Jurkat, Clone E6-1 (cell line): Measurements from ENCODE around the gene ERGIC1.
"Not testable (repeated sequence)": the region's sequence is repeated elsewhere in the genome, so short reads cannot be mapped to it uniquely, and the experiment has no call there.

Experiments used
- DNase-seq: peaks from one replicate; pipeline ENCODE4 v3.0.0-alpha.2; 2011; ENCODE audit warnings: low read depth, low spot score
- H3K4me3 ChIP-seq: 2 replicates; pipeline ENCODE4 v1.5.1; 2011; ENCODE audit warnings: mild to moderate bottlenecking, low read length, control low read depth, moderate library complexity

ERGIC1 gene

GRCh38 chr5:172841256-172841655 is 7.2 kb downstream of the ERGIC1 start:
- H3K4me3 ChIP-seq: no peak overlapping the region
- DNase-seq: no peak

- no peak for DNase-seq
- H3K4me3 ChIP-seq: no peak overlapping the region
Observed at GRCh38 chr5:172843825-172844576, 9.9 kb downstream of the ERGIC1 start.

- no peak for DNase-seq
- no peak overlapping the region for H3K4me3 ChIP-seq
Observed at GRCh38 chr5:172844577-172844838, 10.5 kb downstream of the ERGIC1 start.

- no peak for DNase-seq
- H3K4me3 ChIP-seq: no peak overlapping the region
Observed at GRCh38 chr5:172845154-172845553, 11.1 kb downstream of the ERGIC1 start.

- no peak overlapping the region for H3K4me3 ChIP-seq
- DNase-seq: no peak
Observed at GRCh38 chr5:172845576-172845975, 11.5 kb downstream of the ERGIC1 start.

GRCh38 chr5:172846249-172846648 is 12.2 kb downstream of the ERGIC1 start:
- no peak for DNase-seq
- H3K4me3 ChIP-seq: no peak overlapping the region

GRCh38 chr5:172846677-172847076 is 12.6 kb downstream of the ERGIC1 start:
- no peak for DNase-seq

GRCh38 chr5:172847584-172847983 is 13.5 kb downstream of the ERGIC1 start:
- DNase-seq, H3K4me3 ChIP-seq: not testable (repeated sequence)

More at GRCh38 chr5:172846677-172847076, 12.6 kb downstream of the ERGIC1 start:
- no peak overlapping the region for H3K4me3 ChIP-seq

GRCh38 chr5:172848419-172848818 is 14.4 kb downstream of the ERGIC1 start:
- DNase-seq: no peak
- no peak overlapping the region for H3K4me3 ChIP-seq

- H3K4me3 ChIP-seq: no peak overlapping the region
- no peak for DNase-seq
Observed at GRCh38 chr5:172849606-172850453, 15.8 kb downstream of the ERGIC1 start.

GRCh38 chr5:172850454-172850797 is 16.4 kb downstream of the ERGIC1 start:
- H3K4me3 ChIP-seq: no peak overlapping the region
- no peak for DNase-seq

GRCh38 chr5:172851254-172851653 is 17.2 kb downstream of the ERGIC1 start:
- DNase-seq, H3K4me3 ChIP-seq: not testable (repeated sequence)

GRCh38 chr5:172852490-172853354 is 18.7 kb downstream of the ERGIC1 start:
- no peak for DNase-seq

GRCh38 chr5:172853355-172853975 is 19.4 kb downstream of the ERGIC1 start:
- H3K4me3 ChIP-seq: no peak overlapping the region

More at GRCh38 chr5:172852490-172853354, 18.7 kb downstream of the ERGIC1 start:
- H3K4me3 ChIP-seq: no peak overlapping the region

GRCh38 chr5:172854451-172854871 is 20.4 kb downstream of the ERGIC1 start:
- H3K4me3 ChIP-seq: no peak overlapping the region
- no peak for DNase-seq

More at GRCh38 chr5:172853355-172853975, 19.4 kb downstream of the ERGIC1 start:
- DNase-seq: no peak

- no peak overlapping the region for H3K4me3 ChIP-seq
- no peak for DNase-seq
Observed at GRCh38 chr5:172854971-172855370, 20.9 kb downstream of the ERGIC1 start.

- H3K4me3 ChIP-seq: no peak overlapping the region
- no peak for DNase-seq
Observed at GRCh38 chr5:172855597-172856292, 21.7 kb downstream of the ERGIC1 start.

GRCh38 chr5:172856336-172856735 is 22.3 kb downstream of the ERGIC1 start:
- H3K4me3 ChIP-seq: no peak overlapping the region
- DNase-seq: no peak

GRCh38 chr5:172857982-172858381 is 23.9 kb downstream of the ERGIC1 start:
- H3K4me3 ChIP-seq: no peak overlapping the region
- no peak for DNase-seq
